HepG2 (cell line): ENCODE measurements around the gene HPS6. TPM values are rescaled to one million over a fixed set of nuclear protein-coding genes. Genes with fewer than 3 reads are reported as not detected.

Source experiments
- FOXA1 ChIP-seq, 2 experiments: fragments of 450-650 bp in 1 of 2; sonication (generic) in 1 of 2; formaldehyde crosslinking in 1 of 2; IDR thresholded peaks; 2 replicates each; pipeline versions ENCODE4 v1.4.0 to v1.6.1; 2016 to 2020; ENCODE audit warnings: missing genetic modification reagents in 1 of 2
- GATAD2A ChIP-seq: IDR thresholded peaks from 2 replicates; pipeline ENCODE4 v1.6.1; 2016
- MEIS2 ChIP-seq: sonication (generic); formaldehyde crosslinking; IDR thresholded peaks from 2 replicates; pipeline ENCODE4 v1.9.0; 2021; ENCODE audit warnings: mild to moderate bottlenecking, missing genetic modification reagents
- NCOR1 ChIP-seq: fragments of 200-600 bp; sonication (generic); IDR thresholded peaks from 2 replicates; pipeline ENCODE4 v1.7.0; 2017; ENCODE audit warnings: antibody characterized with exemption, low read length, borderline replicate concordance
- NRL ChIP-seq: sonication (generic); formaldehyde crosslinking; IDR thresholded peaks from 2 replicates; pipeline ENCODE4 v1.5.0; 2020; ENCODE audit warnings: missing genetic modification reagents, mild to moderate bottlenecking, moderate library complexity, borderline replicate concordance
- RFX5 ChIP-seq: IDR thresholded peaks from 2 replicates; pipeline ENCODE4 v1.6.1; 2011; ENCODE audit warnings: low read depth, low read length, improper control_type of control experiment
- SMC3 ChIP-seq: IDR thresholded peaks from 2 replicates; pipeline ENCODE4 v1.6.1; 2011; ENCODE audit warnings: low read length, improper control_type of control experiment
- SNRNP70 ChIP-seq: fragments of 200-400 bp; formaldehyde crosslinking; IDR thresholded peaks from 2 replicates; pipeline ENCODE4 v1.6.1; 2017; ENCODE audit warnings: mild to moderate bottlenecking, low read depth, low read length, moderate library complexity
- ZFP36L1 ChIP-seq: sonication (generic); formaldehyde crosslinking; IDR thresholded peaks from 2 replicates; pipeline ENCODE4 v1.8.0; 2022; ENCODE audit warnings: mild to moderate bottlenecking, missing genetic modification reagents, moderate library complexity
- ZNF10 ChIP-seq: sonication (generic); formaldehyde crosslinking; IDR thresholded peaks from 2 replicates; pipeline ENCODE4 v1.4.0; 2020; ENCODE audit warnings: mild to moderate bottlenecking, low read depth, missing genetic modification reagents, borderline replicate concordance
- ZNF160 ChIP-seq: sonication (generic); formaldehyde crosslinking; IDR thresholded peaks from 2 replicates; pipeline ENCODE4 v1.8.0; 2022; ENCODE audit warnings: mild to moderate bottlenecking, inconsistent platforms, missing genetic modification reagents
- ZNF44 ChIP-seq: sonication (generic); formaldehyde crosslinking; IDR thresholded peaks from 2 replicates; pipeline ENCODE4 v1.5.1; 2020; ENCODE audit warnings: mild to moderate bottlenecking, missing genetic modification reagents
- ZNF468 ChIP-seq: sonication (generic); formaldehyde crosslinking; IDR thresholded peaks from 2 replicates; pipeline ENCODE4 v1.8.0; 2022; ENCODE audit warnings: mild to moderate bottlenecking, moderate library complexity, missing genetic modification reagents
- ZNF570 ChIP-seq: sonication (generic); formaldehyde crosslinking; IDR thresholded peaks from 2 replicates; pipeline ENCODE4 v1.4.0; 2020; ENCODE audit warnings: mild to moderate bottlenecking, missing genetic modification reagents, borderline replicate concordance
- ZNF660 ChIP-seq: sonication (generic); formaldehyde crosslinking; IDR thresholded peaks from 2 replicates; pipeline ENCODE4 v1.5.1; 2020; ENCODE audit warnings: mild to moderate bottlenecking, low read depth, missing genetic modification reagents, borderline replicate concordance
- polyA plus RNA-seq, 8 experiments: library from polyadenylated mRNA; depleted of rRNA in 3 of 8; stranded (reverse) in 7 of 8; unstranded in 1 of 8; fragments of >200 nt; fragmentation: Illumina TruSeq in 4 of 8; extraction: Trizol in 4 of 8; gene quantifications; 2 replicates each; pipeline versions ENCODE4 v1.2.1 to v1.2.3, GENCODE V29; 2011 to 2016; ENCODE audit warnings: low read depth in 4 of 8, missing spikeins in 1 of 8, mixed read lengths in 1 of 8; ENCODE audit not compliant: insufficient read depth in 1 of 8
- total RNA-seq, 5 experiments: library from RNA; depleted of rRNA; stranded (reverse); fragments of >200 nt; fragmentation: Illumina TruSeq; extraction: Trizol; gene quantifications; 2 replicates each; pipeline ENCODE4 v1.2.3, GENCODE V29; 2016; ENCODE audit warnings: low read depth in 1 of 5
- TF ChIP-seq, protein P1 (sequence below): sonication (generic); formaldehyde crosslinking; conservative IDR thresholded peaks from 2 replicates; pipeline ENCODE4 v1.8.1; 2023; ENCODE audit warnings: missing genetic modification reagents
- TF ChIP-seq, protein P2 (sequence below): sonication (generic); formaldehyde crosslinking; IDR thresholded peaks from 2 replicates; pipeline ENCODE4 v1.4.0; 2020; ENCODE audit warnings: missing genetic modification reagents, borderline replicate concordance
- TF ChIP-seq, protein P3 (sequence below): IDR thresholded peaks from 2 replicates; pipeline ENCODE4 v1.6.1; 2018; ENCODE audit warnings: missing genetic modification reagents, mild to moderate bottlenecking, missing compliant biosample characterization
- TF ChIP-seq, protein P4 (sequence below): sonication (generic); formaldehyde crosslinking; IDR thresholded peaks from 2 replicates; pipeline ENCODE4 v1.8.1; 2023; ENCODE audit warnings: mild to moderate bottlenecking, inconsistent platforms, moderate library complexity, missing genetic modification reagents, borderline replicate concordance
- TF ChIP-seq, protein P5 (sequence below): conservative IDR thresholded peaks from 2 replicates; pipeline ENCODE4 v1.6.1; 2018; ENCODE audit warnings: missing genetic modification reagents

The HPS6 gene
- total and polyA plus RNA-seq, 2 of the 13 experiments (the other 11 are each of a cell fraction or from before 2014, with no cell fraction given), result 2.9 to 14.9 TPM

DNA sequence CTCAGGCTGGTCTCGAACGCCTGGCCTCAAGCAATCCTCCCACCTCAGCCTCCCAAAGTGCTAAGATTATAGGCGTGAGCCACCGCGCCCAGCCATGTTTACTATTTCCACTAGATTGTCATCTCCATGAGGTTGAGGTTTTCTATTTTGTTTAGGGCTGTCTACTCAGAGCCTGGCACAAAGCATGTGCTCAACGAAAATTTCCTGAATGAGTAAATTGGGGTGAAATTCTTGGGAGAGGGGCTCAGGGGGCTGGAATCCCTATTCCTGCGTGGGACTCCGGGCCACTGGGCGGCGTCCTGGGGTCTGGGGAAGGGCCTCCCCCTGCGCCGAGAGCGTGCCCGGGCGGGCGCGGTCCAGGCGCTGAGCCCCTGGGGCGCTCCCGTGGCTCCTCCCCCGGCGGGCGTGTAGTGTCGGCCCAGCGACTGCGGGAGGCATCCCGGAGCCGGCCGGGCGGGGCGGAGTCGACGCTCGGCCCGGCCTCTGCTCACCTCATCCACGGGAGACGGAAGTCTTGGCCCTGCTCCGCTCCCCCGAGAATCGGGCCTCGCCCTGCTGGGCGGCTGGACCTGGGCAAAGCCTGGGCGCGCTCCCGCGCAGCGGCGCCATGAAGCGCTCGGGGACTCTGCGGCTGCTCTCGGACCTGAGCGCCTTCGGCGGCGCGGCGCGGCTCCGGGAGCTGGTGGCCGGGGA is at the start of gene HPS6 (continued):
- TF ChIP-seq, protein P1, sequence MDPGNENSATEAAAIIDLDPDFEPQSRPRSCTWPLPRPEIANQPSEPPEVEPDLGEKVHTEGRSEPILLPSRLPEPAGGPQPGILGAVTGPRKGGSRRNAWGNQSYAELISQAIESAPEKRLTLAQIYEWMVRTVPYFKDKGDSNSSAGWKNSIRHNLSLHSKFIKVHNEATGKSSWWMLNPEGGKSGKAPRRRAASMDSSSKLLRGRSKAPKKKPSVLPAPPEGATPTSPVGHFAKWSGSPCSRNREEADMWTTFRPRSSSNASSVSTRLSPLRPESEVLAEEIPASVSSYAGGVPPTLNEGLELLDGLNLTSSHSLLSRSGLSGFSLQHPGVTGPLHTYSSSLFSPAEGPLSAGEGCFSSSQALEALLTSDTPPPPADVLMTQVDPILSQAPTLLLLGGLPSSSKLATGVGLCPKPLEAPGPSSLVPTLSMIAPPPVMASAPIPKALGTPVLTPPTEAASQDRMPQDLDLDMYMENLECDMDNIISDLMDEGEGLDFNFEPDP, result no peak
- TF ChIP-seq ZNF468 (CRISPR knock-in tag), result no peak
- no peak for TF ChIP-seq ZNF660
- TF ChIP-seq, protein P2, sequence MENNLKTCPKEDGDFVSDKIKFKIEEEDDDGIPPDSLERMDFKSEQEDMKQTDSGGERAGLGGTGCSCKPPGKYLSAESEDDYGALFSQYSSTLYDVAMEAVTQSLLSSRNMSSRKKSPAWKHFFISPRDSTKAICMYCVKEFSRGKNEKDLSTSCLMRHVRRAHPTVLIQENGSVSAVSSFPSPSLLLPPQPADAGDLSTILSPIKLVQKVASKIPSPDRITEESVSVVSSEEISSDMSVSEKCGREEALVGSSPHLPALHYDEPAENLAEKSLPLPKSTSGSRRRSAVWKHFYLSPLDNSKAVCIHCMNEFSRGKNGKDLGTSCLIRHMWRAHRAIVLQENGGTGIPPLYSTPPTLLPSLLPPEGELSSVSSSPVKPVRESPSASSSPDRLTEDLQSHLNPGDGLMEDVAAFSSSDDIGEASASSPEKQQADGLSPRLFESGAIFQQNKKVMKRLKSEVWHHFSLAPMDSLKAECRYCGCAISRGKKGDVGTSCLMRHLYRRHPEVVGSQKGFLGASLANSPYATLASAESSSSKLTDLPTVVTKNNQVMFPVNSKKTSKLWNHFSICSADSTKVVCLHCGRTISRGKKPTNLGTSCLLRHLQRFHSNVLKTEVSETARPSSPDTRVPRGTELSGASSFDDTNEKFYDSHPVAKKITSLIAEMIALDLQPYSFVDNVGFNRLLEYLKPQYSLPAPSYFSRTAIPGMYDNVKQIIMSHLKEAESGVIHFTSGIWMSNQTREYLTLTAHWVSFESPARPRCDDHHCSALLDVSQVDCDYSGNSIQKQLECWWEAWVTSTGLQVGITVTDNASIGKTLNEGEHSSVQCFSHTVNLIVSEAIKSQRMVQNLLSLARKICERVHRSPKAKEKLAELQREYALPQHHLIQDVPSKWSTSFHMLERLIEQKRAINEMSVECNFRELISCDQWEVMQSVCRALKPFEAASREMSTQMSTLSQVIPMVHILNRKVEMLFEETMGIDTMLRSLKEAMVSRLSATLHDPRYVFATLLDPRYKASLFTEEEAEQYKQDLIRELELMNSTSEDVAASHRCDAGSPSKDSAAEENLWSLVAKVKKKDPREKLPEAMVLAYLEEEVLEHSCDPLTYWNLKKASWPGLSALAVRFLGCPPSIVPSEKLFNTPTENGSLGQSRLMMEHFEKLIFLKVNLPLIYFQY, result no peak
- TF ChIP-seq MEIS2, result peak; percentile 48; the same call in 1 of the 2 replicates
- TF ChIP-seq, protein P3, sequence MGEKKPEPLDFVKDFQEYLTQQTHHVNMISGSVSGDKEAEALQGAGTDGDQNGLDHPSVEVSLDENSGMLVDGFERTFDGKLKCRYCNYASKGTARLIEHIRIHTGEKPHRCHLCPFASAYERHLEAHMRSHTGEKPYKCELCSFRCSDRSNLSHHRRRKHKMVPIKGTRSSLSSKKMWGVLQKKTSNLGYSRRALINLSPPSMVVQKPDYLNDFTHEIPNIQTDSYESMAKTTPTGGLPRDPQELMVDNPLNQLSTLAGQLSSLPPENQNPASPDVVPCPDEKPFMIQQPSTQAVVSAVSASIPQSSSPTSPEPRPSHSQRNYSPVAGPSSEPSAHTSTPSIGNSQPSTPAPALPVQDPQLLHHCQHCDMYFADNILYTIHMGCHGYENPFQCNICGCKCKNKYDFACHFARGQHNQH, result peak; percentile 18; the same call in 1 of the 2 replicates
- TF ChIP-seq ZFP36L1 (CRISPR knock-in tag), result no peak
- no peak for TF ChIP-seq ZNF10 (CRISPR knock-in tag)
- TF ChIP-seq, protein P4, sequence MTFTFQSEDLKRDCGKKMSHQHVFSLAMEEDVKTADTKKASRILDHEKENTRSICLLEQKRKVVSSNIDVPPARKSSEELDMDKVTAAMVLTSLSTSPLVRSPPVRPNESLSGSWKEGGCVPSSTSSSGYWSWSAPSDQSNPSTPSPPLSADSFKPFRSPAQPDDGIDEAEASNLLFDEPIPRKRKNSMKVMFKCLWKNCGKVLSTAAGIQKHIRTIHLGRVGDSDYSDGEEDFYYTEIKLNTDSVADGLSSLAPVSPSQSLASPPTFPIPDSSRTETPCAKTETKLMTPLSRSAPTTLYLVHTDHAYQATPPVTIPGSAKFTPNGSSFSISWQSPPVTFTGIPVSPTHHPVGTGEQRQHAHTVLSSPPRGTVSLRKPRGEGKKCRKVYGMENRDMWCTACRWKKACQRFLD (CRISPR knock-in tag), result peak; percentile 10; the same call in 1 of the 2 replicates
- TF ChIP-seq GATAD2A (CRISPR knock-in tag), result peak; percentile 14; the same call in 1 of the 2 replicates
- 0 out of 2 replicates have a peak, but pooled peaks have one; percentile 31 for TF ChIP-seq ZNF44 (CRISPR knock-in tag)
- TF ChIP-seq, protein P5, sequence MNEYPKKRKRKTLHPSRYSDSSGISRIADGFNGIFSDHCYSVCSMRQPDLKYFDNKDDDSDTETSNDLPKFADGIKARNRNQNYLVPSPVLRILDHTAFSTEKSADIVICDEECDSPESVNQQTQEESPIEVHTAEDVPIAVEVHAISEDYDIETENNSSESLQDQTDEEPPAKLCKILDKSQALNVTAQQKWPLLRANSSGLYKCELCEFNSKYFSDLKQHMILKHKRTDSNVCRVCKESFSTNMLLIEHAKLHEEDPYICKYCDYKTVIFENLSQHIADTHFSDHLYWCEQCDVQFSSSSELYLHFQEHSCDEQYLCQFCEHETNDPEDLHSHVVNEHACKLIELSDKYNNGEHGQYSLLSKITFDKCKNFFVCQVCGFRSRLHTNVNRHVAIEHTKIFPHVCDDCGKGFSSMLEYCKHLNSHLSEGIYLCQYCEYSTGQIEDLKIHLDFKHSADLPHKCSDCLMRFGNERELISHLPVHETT, result peak; percentile 73; the same call in 1 of the 2 replicates
- TF ChIP-seq ZNF160 (CRISPR knock-in tag), result peak; percentile 65; the same call in 1 of the 2 replicates
- no peak for TF ChIP-seq RFX5
- no peak for TF ChIP-seq ZNF570 (CRISPR knock-in tag)
- no peak for TF ChIP-seq SNRNP70
- TF ChIP-seq FOXA1 (IDR thresholded peaks at IDR 0.05), result no peak
- 0 out of 2 replicates have a peak, but pooled peaks have one; percentile 6 for TF ChIP-seq FOXA1 (CRISPR knock-in tag; IDR thresholded peaks at IDR 0.05)
- no peak for TF ChIP-seq NRL (CRISPR knock-in tag)
- TF ChIP-seq NCOR1, result no peak
- no peak for TF ChIP-seq SMC3
